ENCODE results near the gene ARHGAP25.

Gene ARHGAP25

GRCh38 chr2:68824831-68825230, 90.2 kb downstream of the ARHGAP25 start:
- Histone ChIP-seq H3K27me3 (ENCODE audit: control insufficient read depth in 5 of 5, insufficient read depth in 4 of 5, low read length in 5 of 5) (no peaks in the 10 kb centered on the region), H3K4me1 (ENCODE audit: control insufficient read depth in 5 of 5, insufficient read depth in 5 of 5, low read length in 5 of 5) (peaks cover 13 to 27% (median 17%) of the 10 kb centered on the region in 5 donors), H3K36me3 (ENCODE audit: control insufficient read depth in 5 of 5, insufficient read depth in 5 of 5, low read length in 5 of 5) (peaks cover 2 to 42% (median 26%) of the 10 kb centered on the region in 5 donors), H3K4me3 (ENCODE audit: low read depth in 1 of 5, low read length in 5 of 5) (no peak overlapping the region), H3K9me3 (ENCODE audit: control insufficient read depth in 5 of 5, low read length in 5 of 5) (no peaks in the 10 kb centered on the region), H3K27ac (ENCODE audit: low read depth, low read length) (no peak overlapping the region), H3K9ac (ENCODE audit: low read length in 5 of 5) (no peak overlapping the region)

GRCh38 chr2:68825866-68826265, 91.3 kb downstream of the ARHGAP25 start:
- peaks cover 0 to 35% (median 24%) of the 10 kb centered on the region in 5 donors for H3K36me3 ChIP-seq (ENCODE audit: control insufficient read depth in 5 of 5, insufficient read depth in 5 of 5, low read length in 5 of 5)
- no peak overlapping the region for H3K4me3 ChIP-seq (ENCODE audit: low read depth in 1 of 5, low read length in 5 of 5)
- H3K9ac ChIP-seq (ENCODE audit: low read length in 5 of 5), result no peak overlapping the region
- no peaks in the 10 kb centered on the region for H3K27me3 ChIP-seq (ENCODE audit: control insufficient read depth in 5 of 5, insufficient read depth in 4 of 5, low read length in 5 of 5)
- peaks cover 13 to 32% (median 24%) of the 10 kb centered on the region in 5 donors for H3K4me1 ChIP-seq (ENCODE audit: control insufficient read depth in 5 of 5, insufficient read depth in 5 of 5, low read length in 5 of 5)
- H3K27ac ChIP-seq (ENCODE audit: low read depth, low read length), result no peak overlapping the region
- no peaks in the 10 kb centered on the region for H3K9me3 ChIP-seq (ENCODE audit: control insufficient read depth in 5 of 5, low read length in 5 of 5)

GRCh38 chr2:68827666-68828065, 93.1 kb downstream of the ARHGAP25 start:
- peaks cover 0 to 22% (median 19%) of the 10 kb centered on the region in 5 donors for H3K36me3 ChIP-seq (ENCODE audit: control insufficient read depth in 5 of 5, insufficient read depth in 5 of 5, low read length in 5 of 5)
- no peaks in the 10 kb centered on the region for H3K9me3 ChIP-seq (ENCODE audit: control insufficient read depth in 5 of 5, low read length in 5 of 5)
- H3K27me3 ChIP-seq (ENCODE audit: control insufficient read depth in 5 of 5, insufficient read depth in 4 of 5, low read length in 5 of 5), result no peaks in the 10 kb centered on the region
- H3K4me3 ChIP-seq (ENCODE audit: low read depth in 1 of 5, low read length in 5 of 5), result no peak overlapping the region
- H3K27ac ChIP-seq (ENCODE audit: low read depth, low read length), result no peak overlapping the region
- no peak overlapping the region for H3K9ac ChIP-seq (ENCODE audit: low read length in 5 of 5)
- peaks cover 19 to 47% (median 37%) of the 10 kb centered on the region in 5 donors for H3K4me1 ChIP-seq (ENCODE audit: control insufficient read depth in 5 of 5, insufficient read depth in 5 of 5, low read length in 5 of 5)

GRCh38 chr2:68828887-68829708, 94.5 kb downstream of the ARHGAP25 start:
- Histone ChIP-seq H3K27me3 (ENCODE audit: control insufficient read depth in 5 of 5, insufficient read depth in 4 of 5, low read length in 5 of 5) (no peaks in the 10 kb centered on the region), H3K9me3 (ENCODE audit: control insufficient read depth in 5 of 5, low read length in 5 of 5) (no peaks in the 10 kb centered on the region), H3K4me3 (ENCODE audit: low read depth in 1 of 5, low read length in 5 of 5) (no peak overlapping the region), H3K36me3 (ENCODE audit: control insufficient read depth in 5 of 5, insufficient read depth in 5 of 5, low read length in 5 of 5) (peaks cover 0 to 12% (median 6%) of the 10 kb centered on the region in 5 donors), H3K4me1 (ENCODE audit: control insufficient read depth in 5 of 5, insufficient read depth in 5 of 5, low read length in 5 of 5) (peaks cover 19 to 59% (median 43%) of the 10 kb centered on the region in 5 donors), H3K27ac (ENCODE audit: low read depth, low read length) (peak overlapping the region; percentile 84), H3K9ac (ENCODE audit: low read length in 5 of 5) (peak overlapping the region; percentile 2 to 43 (median 36))

GRCh38 chr2:68829749-68830148, 95.1 kb downstream of the ARHGAP25 start:
- Histone ChIP-seq H3K36me3 (ENCODE audit: control insufficient read depth in 5 of 5, insufficient read depth in 5 of 5, low read length in 5 of 5) (peaks cover 0 to 9% (median 5%) of the 10 kb centered on the region in 5 donors), H3K9me3 (ENCODE audit: control insufficient read depth in 5 of 5, low read length in 5 of 5) (no peaks in the 10 kb centered on the region), H3K27me3 (ENCODE audit: control insufficient read depth in 5 of 5, insufficient read depth in 4 of 5, low read length in 5 of 5) (no peaks in the 10 kb centered on the region), H3K9ac (ENCODE audit: low read length in 5 of 5) (peak overlapping the region in 1 of 5 donors; percentile 27), H3K4me1 (ENCODE audit: control insufficient read depth in 5 of 5, insufficient read depth in 5 of 5, low read length in 5 of 5) (peaks cover 19 to 64% (median 48%) of the 10 kb centered on the region in 5 donors), H3K27ac (ENCODE audit: low read depth, low read length) (peak overlapping the region; percentile 84), H3K4me3 (ENCODE audit: low read depth in 1 of 5, low read length in 5 of 5) (no peak overlapping the region)

GRCh38 chr2:68831686-68832232, 97.1 kb downstream of the ARHGAP25 start:
- Histone ChIP-seq H3K4me1 (ENCODE audit: control insufficient read depth in 5 of 5, insufficient read depth in 5 of 5, low read length in 5 of 5) (peaks cover 19 to 81% (median 60%) of the 10 kb centered on the region in 5 donors), H3K4me3 (ENCODE audit: low read depth in 1 of 5, low read length in 5 of 5) (peak overlapping the region in 2 of 5 donors; percentile 4 to 17), H3K9me3 (ENCODE audit: control insufficient read depth in 5 of 5, low read length in 5 of 5) (no peaks in the 10 kb centered on the region), H3K36me3 (ENCODE audit: control insufficient read depth in 5 of 5, insufficient read depth in 5 of 5, low read length in 5 of 5) (no peaks in the 10 kb centered on the region), H3K27me3 (ENCODE audit: control insufficient read depth in 5 of 5, insufficient read depth in 4 of 5, low read length in 5 of 5) (no peaks in the 10 kb centered on the region), H3K9ac (ENCODE audit: low read length in 5 of 5) (peak overlapping the region in 3 of 5 donors; percentile 4 to 44 (median 39)), H3K27ac (ENCODE audit: low read depth, low read length) (peak overlapping the region; percentile 80)

GRCh38 chr2:68832233-68832869, 97.7 kb downstream of the ARHGAP25 start:
- no peaks in the 10 kb centered on the region for H3K36me3 ChIP-seq (ENCODE audit: control insufficient read depth in 5 of 5, insufficient read depth in 5 of 5, low read length in 5 of 5)
- no peaks in the 10 kb centered on the region for H3K9me3 ChIP-seq (ENCODE audit: control insufficient read depth in 5 of 5, low read length in 5 of 5)
- H3K4me3 ChIP-seq (ENCODE audit: low read depth in 1 of 5, low read length in 5 of 5), result peak overlapping the region in 1 of 5 donors; percentile 4
- peak overlapping the region; percentile 80 for H3K27ac ChIP-seq (ENCODE audit: low read depth, low read length)
- peaks cover 22 to 87% (median 60%) of the 10 kb centered on the region in 5 donors for H3K4me1 ChIP-seq (ENCODE audit: control insufficient read depth in 5 of 5, insufficient read depth in 5 of 5, low read length in 5 of 5)
- peak overlapping the region in 4 of 5 donors; percentile 4 to 44 (median 31) for H3K9ac ChIP-seq (ENCODE audit: low read length in 5 of 5)
- no peaks in the 10 kb centered on the region for H3K27me3 ChIP-seq (ENCODE audit: control insufficient read depth in 5 of 5, insufficient read depth in 4 of 5, low read length in 5 of 5)

GRCh38 chr2:68833162-68833561, 98.6 kb downstream of the ARHGAP25 start:
- peaks cover 22 to 90% (median 58%) of the 10 kb centered on the region in 5 donors for H3K4me1 ChIP-seq (ENCODE audit: control insufficient read depth in 5 of 5, insufficient read depth in 5 of 5, low read length in 5 of 5)
- H3K27ac ChIP-seq (ENCODE audit: low read depth, low read length), result peak overlapping the region; percentile 80
- no peaks in the 10 kb centered on the region for H3K9me3 ChIP-seq (ENCODE audit: control insufficient read depth in 5 of 5, low read length in 5 of 5)
- no peak overlapping the region for H3K4me3 ChIP-seq (ENCODE audit: low read depth in 1 of 5, low read length in 5 of 5)
- no peak overlapping the region for H3K9ac ChIP-seq (ENCODE audit: low read length in 5 of 5)
- H3K27me3 ChIP-seq (ENCODE audit: control insufficient read depth in 5 of 5, insufficient read depth in 4 of 5, low read length in 5 of 5), result no peaks in the 10 kb centered on the region
- no peaks in the 10 kb centered on the region for H3K36me3 ChIP-seq (ENCODE audit: control insufficient read depth in 5 of 5, insufficient read depth in 5 of 5, low read length in 5 of 5)

GRCh38 chr2:68834737-68835376, 100.2 kb downstream of the ARHGAP25 start:
- H3K36me3 ChIP-seq (ENCODE audit: control insufficient read depth in 5 of 5, insufficient read depth in 5 of 5, low read length in 5 of 5), result no peaks in the 10 kb centered on the region
- peaks cover 9 to 73% (median 41%) of the 10 kb centered on the region in 5 donors for H3K4me1 ChIP-seq (ENCODE audit: control insufficient read depth in 5 of 5, insufficient read depth in 5 of 5, low read length in 5 of 5)
- H3K9ac ChIP-seq (ENCODE audit: low read length in 5 of 5), result peak overlapping the region in 1 of 5 donors; percentile 30
- H3K4me3 ChIP-seq (ENCODE audit: low read depth in 1 of 5, low read length in 5 of 5), result peak overlapping the region in 1 of 5 donors; percentile 49
- no peaks in the 10 kb centered on the region for H3K27me3 ChIP-seq (ENCODE audit: control insufficient read depth in 5 of 5, insufficient read depth in 4 of 5, low read length in 5 of 5)
- no peaks in the 10 kb centered on the region for H3K9me3 ChIP-seq (ENCODE audit: control insufficient read depth in 5 of 5, low read length in 5 of 5)
- H3K27ac ChIP-seq (ENCODE audit: low read depth, low read length), result peak overlapping the region; percentile 59

Measured in subcutaneous abdominal adipose tissue (tissue), 5 donors.